K562 treated with DMSO at 1 percent for 24 hours (cell line): Measurements from ENCODE around the gene ITPKC. TPM values are rescaled to one million over a fixed set of nuclear protein-coding genes. Genes with fewer than 3 reads are reported as not detected.

Experiments
- total RNA-seq: library from RNA; unstranded; fragments of 300-600 nt; gene quantifications from 2 replicates; pipeline ENCODE4 v1.2.3, GENCODE V29; 2022; ENCODE audit warnings: low read depth; ENCODE audit not compliant: insufficient read depth

ITPKC gene
- total RNA-seq, result 15.2 and 17.1 TPM in 2 replicates

DNA sequence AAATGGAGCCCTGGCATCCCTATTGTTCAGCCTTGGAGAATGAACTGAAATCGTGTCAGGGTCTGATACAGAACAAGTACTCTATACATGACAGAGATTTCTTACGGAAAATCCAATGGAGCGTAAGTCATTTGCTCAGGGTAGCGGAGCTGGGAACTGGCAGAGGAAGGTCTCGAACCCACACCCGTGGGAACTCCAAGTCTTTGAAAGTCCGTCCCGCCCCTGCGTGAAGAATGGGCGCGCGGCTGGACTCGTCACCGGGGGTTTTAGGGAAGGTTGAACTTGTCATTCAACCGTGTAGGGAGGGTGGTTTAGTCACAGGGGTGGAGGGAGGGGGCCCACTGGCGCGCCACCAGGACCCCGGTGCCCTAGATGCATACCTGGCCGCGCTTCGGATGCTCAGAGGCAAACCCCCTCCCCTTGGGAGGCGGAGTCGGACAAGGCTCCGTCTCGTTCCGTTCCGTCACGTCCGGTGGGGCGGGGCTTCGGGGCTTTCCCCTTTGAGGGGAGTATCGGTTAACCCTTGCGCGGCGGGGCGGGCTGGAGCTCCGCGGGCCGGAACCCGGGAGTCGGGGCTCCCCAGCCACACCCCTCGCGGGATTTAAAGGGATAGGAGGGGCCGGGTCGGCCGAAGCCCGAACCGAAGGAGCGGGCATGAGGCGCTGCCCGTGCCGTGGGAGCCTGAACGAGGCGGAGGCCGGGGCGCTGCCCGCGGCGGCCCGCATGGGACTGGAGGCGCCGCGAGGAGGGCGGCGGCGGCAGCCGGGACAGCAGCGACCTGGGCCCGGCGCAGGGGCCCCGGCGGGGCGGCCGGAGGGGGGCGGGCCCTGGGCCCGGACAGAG lies at the start of gene ITPKC, which contains the start of gene COQ8B:
ITPKC (plus strand) TSS at position 631 of the 843 bp plus-strand sequence; CDS start at position 655, 24 bp downstream.
COQ8B (minus strand) TSS at position 405 of the 843 bp plus-strand sequence. CDS start 2,254 bp downstream, outside the sequence.

DNA sequence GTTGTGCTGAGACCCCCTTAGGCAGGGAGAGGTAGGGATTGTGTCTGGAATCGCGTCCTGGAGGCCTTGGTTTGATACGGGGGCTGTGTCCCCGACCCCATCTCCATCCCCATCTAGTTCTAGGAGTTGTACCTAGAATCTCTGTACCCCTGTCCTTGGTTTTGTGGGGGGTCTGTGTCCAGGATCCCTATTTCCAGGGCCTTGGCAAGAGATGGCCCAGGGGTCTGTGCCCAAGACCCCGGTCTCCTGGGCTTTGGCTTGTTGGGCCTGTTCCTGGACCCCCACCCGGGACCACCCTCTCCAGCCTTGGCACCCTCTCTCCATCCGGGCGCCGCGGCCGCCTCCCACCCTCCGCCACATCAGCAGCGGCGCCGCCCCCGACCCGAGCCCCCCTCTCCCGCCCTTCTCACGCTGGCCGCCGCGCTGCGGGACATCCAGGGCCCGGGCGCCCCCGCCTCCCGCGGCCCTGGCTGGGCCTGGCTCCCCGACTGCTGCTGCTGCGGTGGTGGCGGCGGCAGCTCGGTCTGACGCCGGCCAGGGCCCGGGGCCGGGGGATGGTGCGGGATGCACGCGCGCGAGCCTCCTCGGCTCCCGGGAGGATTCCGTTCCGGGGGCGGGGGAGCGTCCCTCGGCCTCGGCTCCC lies 26.7 kb upstream of the ITPKC start, which contains the start of gene NUMBL:
NUMBL (minus strand) TSS at position 602 of the 643 bp plus-strand sequence; CDS start at position 434, 168 bp downstream.

DNA sequence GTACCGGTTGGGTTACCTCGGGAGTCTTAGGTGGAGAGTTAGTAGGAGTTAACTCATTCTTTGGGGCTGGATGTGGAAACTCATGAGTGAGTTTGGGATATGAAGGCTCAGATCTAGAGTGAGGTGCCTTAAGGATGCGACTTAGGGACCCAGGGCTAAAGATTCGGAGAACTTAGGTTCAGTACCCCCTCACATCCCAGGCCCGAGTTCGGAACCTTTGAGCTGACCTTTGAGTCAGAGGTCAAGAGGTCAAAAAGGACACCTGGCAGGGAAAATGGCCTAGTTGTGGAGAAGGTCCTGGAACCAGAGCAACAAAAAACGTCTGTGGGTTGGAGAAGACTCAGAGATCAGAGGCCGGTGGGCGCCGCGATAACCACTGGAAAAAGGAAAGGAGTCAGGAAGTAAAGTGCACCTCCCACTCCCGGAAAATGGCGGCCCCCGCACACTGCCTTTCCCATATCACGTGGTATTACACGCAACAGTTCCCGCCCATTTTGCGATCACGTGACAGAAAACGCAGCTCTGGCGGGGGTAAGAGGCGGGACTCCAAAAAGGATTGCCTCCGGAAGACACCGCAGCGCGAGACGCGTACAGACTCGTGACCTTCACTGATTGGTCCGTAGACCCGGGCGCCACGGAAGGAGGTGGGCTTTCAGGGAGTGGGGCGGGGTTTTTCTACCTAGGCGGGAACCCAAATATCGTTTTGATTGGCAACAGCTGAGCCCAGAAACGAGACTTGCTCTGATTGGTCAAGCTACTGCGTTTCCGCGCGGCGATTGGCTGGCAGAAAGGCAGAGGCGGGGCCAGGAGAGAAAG lies 33.4 kb downstream of the ITPKC start, which contains the start of gene ACTMAP:
ACTMAP (minus strand) TSS at position 420 of the 816 bp plus-strand sequence. CDS start 674 bp downstream, outside the sequence.

DNA sequence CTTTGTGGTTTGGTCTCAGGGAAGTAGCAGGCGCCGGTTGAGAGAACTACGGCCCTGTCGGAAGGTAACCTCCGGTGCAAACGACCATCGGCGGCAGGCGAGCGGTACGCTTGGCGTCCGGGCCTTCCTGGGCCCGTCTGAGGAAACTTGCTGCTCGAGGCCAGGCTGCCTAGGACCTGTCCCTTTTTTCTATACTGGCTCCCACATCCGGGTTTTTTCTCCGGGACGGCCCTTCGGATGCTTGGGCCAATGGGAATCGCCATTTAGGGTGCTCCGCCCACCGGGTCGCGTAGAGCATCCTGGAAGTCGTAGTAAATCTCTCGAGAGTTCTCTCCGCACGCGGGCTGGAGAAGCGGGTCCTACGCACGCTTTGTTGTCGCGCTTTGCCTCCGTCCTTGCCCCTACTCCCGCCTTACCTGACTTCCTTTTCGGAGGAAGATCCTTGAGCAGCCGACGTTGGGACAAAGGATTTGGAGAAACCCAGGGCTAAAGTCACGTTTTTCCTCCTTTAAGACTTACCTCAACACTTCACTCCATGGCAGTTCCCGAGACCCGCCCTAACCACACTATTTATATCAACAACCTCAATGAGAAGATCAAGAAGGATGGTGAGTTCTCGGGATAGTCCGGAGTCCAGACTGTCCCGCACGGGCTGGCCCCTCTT lies 34.1 kb downstream of the ITPKC start, which contains the start of gene SNRPA:
SNRPA (plus strand) TSS at position 330 of the 664 bp plus-strand sequence; CDS start at position 536, 206 bp downstream.

DNA sequence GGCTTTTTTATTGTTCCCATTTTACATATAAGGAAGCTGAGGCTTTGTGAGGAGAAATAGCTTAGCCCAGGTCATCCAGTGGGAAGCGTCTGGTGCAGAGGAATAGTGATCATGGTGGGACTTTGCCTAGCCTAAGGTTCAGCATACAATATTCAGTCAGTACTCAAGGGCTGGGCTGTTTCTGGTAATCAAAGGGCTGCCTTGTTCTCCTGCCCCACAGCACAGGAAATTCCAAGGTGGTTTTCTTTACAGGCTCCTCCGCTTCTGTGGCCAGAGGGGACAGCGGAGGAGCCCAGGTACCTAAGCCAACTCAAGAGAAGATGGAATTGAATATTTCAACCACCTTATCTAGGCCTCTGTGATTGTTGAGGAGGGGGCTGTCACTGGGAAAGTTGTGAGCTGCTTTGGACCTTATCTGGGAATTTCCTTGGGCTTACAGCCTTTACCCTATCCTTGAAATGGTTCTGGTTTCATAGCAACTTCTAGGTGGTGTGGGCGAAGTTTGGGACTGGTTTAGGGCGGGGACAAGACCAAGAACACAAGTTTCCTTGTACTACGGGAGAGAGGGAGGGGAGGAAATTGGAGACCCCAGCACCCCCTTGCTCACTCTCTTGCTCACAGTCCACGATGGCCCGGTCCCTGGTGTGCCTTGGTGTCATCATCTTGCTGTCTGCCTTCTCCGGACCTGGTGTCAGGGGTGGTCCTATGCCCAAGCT lies 58.2 kb downstream of the ITPKC start, which contains the start of gene MIA:
MIA (plus strand) TSS at position 606 of the 716 bp plus-strand sequence; CDS start at position 628, 22 bp downstream.

DNA sequence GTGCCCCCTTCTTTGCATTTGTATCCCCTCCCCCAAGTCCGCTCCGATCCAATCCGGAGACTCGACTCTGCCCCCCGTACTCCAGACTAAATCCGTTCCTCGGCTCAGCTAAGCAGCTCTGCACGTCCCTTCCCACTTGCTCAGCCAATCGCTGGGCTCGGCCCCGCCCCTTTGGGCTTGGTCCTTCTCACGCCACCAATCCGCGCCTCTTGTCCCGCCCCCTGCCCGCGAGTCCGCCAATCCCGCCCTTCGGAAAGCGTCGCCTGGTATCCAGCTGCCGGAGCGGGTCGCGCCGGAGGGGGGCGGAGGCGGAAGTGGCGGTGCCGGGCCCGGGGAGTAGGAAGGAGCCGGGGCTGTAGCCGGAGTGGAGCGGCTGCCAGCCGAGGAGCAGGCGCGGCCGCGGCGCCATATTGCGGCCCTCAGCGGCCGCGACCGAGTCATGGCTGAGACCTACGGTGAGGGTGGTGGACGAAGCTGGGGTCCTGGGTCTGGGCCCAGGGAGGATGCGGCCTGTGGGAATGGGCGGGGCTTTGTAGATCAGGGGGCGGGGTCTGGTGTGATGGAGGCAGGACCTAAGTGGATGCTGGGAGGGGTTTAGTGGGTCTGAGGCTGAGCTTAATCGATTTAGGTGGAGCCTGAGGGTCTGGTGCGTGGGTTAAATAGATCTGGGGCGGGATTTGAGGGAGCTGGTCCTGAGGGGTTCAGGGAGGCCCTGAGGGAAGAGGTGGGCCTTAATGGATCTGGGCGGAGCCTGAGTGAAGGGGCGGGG lies 61.2 kb downstream of the ITPKC start, which contains the start of gene RAB4B:
RAB4B (plus strand) TSS at position 311 of the 769 bp plus-strand sequence; CDS start at position 440, 129 bp downstream.

Other genes starting within 250 kb of the ITPKC start
- gene SHKBP1, start 140.2 kb upstream of the ITPKC start, total RNA-seq, result 124 and 131 TPM in 2 replicates
- 251 and 283 TPM in 2 replicates for gene LTBP4, start 115.7 kb upstream of the ITPKC start, total RNA-seq
- 25.7 and 32.9 TPM in 2 replicates for gene NUMBL, start 26.5 kb upstream of the ITPKC start, total RNA-seq
- 36.8 and 37.2 TPM in 2 replicates for gene COQ8B, start 226 bp upstream of the ITPKC start, total RNA-seq
- gene ACTMAP, start 33.4 kb downstream of the ITPKC start, total RNA-seq, result 19.6 and 19.7 TPM in 2 replicates
- gene SNRPA, start 34.1 kb downstream of the ITPKC start, total RNA-seq, result 86.7 and 91.4 TPM in 2 replicates
- gene MIA, start 58.4 kb downstream of the ITPKC start, total RNA-seq, result not detected in 2 replicates
- 57.1 and 59.4 TPM in 2 replicates for gene RAB4B, start 61.1 kb downstream of the ITPKC start, total RNA-seq
- gene EGLN2, start 82.1 kb downstream of the ITPKC start, total RNA-seq, result 124 and 143 TPM in 2 replicates
- gene CYP2A6, start 133.3 kb downstream of the ITPKC start, total RNA-seq, result not detected in 2 replicates
- gene CYP2A7, start 165.1 kb downstream of the ITPKC start, total RNA-seq, result not detected in 2 replicates